OCI-LY1 (cell line): ENCODE data around the gene DUSP16.

Experiments
- CTCF ChIP-seq: fragments of 200-600 bp; sonication (generic), shearing (Covaris generic); IDR thresholded peaks from 2 replicates; pipeline ENCODE4 v1.5.1; 2017; ENCODE audit warnings: mild to moderate bottlenecking, antibody characterized with exemption, low read length, moderate library complexity, mixed read lengths
- EZH2 ChIP-seq: fragments of 200-600 bp; sonication (generic), shearing (Covaris generic); IDR thresholded peaks from 2 replicates; pipeline ENCODE4 v1.8.0; 2017; ENCODE audit warnings: borderline replicate concordance, mixed run types, mild to moderate bottlenecking, antibody characterized with exemption, low read length, moderate library complexity, mixed read lengths

- no peak for TF ChIP-seq EZH2
- no peak for TF ChIP-seq CTCF
These were observed 28.3 kb downstream of the DUSP16 start for GRCh38 chr12:12534166-12534866.
